ENCODE data around the gene CFAP73.

CFAP73 gene

DNA sequence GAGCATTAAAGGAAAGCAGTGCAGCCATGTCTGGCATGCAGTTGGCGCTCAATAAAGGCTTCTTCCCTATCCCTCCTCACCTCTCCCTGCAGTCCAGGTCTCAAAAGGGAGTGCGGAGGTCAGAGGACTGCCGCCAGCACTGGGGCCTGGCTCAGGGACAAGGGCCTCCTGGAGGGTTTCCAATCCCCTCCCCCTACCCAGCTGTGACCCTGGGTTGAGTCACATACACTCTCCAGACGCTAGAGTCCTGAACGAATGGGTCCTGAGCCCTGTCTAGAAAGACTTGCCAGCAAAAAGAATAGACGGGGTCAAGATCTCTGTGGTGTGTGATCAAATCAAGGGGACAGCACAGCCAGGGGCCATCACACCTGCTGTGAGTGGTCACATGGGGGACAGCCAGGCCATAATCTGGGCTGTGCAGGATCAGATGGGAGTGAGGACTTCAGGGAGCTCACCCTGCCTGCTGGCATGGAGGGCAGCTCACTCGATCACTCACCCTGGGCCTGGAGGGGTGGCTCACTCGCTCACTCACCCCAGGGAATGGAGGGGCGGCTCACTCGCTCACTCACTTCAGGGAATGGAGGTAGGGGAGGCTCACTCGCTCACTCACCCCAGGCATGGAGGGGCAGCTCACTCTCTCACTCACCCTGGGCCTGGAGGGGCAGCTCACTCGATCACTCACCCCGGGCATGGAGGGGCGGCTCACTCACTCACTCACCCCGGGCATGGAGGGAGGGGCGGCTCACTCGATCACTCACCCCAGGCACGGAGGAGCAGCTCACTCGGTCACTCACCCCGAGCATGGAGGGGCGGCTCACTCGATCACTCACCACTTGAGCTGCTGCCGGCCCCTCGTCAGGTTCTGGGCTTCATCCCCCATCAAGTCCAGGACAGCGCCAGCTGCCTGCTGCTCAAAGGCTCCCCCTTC lies 12.8 kb downstream of the CFAP73 start:
- no peak overlapping the region for H3K27ac ChIP-seq (ENCODE audit: low read depth, low read length)
- H3K4me3 ChIP-seq (ENCODE audit: low read depth in 1 of 2, low read length in 2 of 2) = no peak overlapping the region
- peaks cover 45 to 86% of the 10 kb centered on the region in 2 donors for H3K36me3 ChIP-seq (ENCODE audit: control insufficient read depth in 1 of 2, insufficient read depth in 2 of 2, low read length in 2 of 2)
- H3K9ac ChIP-seq (ENCODE audit: low read depth in 1 of 2, low read length in 2 of 2) = no peak overlapping the region
- H3K4me1 ChIP-seq (ENCODE audit: control insufficient read depth in 1 of 2, insufficient read depth in 2 of 2, low read length in 2 of 2) = no peaks in the 10 kb centered on the region
- H3K27me3 ChIP-seq (ENCODE audit: control insufficient read depth in 1 of 2, insufficient read depth in 2 of 2, low read length in 2 of 2) = no peaks in the 10 kb centered on the region
- no peaks in the 10 kb centered on the region for H3K9me3 ChIP-seq (ENCODE audit: control insufficient read depth in 1 of 2, low read length in 2 of 2)

DNA sequence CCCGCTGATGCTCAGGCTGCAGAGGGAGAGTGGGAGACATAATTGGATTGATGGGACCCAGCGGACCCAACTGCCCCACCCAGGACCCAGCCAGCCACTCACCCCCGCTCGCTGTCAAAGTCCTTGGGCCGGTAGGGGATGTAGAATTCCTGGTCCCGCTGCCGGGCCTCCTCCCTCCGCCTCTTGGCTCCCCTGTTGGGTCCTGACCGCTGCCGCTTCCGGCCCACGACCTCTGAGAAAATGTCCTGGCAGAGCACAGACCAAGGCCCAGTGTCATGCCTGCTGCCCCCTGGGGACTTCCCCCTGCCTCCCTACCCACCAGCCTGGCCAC lies 13.5 kb downstream of the CFAP73 start:
- no peaks in the 10 kb centered on the region for H3K27me3 ChIP-seq (ENCODE audit: control insufficient read depth in 1 of 2, insufficient read depth in 2 of 2, low read length in 2 of 2)
- H3K36me3 ChIP-seq (ENCODE audit: control insufficient read depth in 1 of 2, insufficient read depth in 2 of 2, low read length in 2 of 2) = peaks cover 40 to 87% of the 10 kb centered on the region in 2 donors
- H3K9ac ChIP-seq (ENCODE audit: low read depth in 1 of 2, low read length in 2 of 2) = no peak overlapping the region
- H3K27ac ChIP-seq (ENCODE audit: low read depth, low read length) = no peak overlapping the region
- H3K9me3 ChIP-seq (ENCODE audit: control insufficient read depth in 1 of 2, low read length in 2 of 2) = no peaks in the 10 kb centered on the region
- H3K4me1 ChIP-seq (ENCODE audit: control insufficient read depth in 1 of 2, insufficient read depth in 2 of 2, low read length in 2 of 2) = no peaks in the 10 kb centered on the region
- H3K4me3 ChIP-seq (ENCODE audit: low read depth in 1 of 2, low read length in 2 of 2) = no peak overlapping the region

DNA sequence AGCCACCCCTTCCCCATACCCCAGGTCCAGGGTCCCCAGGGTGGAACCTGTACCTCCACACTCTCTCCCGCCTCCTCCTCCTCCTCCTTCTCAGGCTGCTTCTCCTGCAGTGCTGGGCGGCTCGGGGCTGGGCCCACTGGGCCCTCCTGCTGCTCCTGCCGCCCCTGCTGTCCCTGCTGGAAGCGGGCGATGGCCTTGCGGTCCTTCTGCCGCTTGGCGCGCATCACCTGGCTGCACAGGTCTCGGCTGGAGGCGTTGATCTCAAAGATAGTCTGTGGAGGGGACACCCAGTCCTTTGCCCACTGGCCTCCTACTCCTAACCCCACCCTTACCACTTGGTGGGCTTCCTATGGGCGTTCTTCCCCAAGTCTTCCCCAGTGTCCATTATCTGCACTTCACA lies 14.5 kb downstream of the CFAP73 start:
- Histone ChIP-seq H3K9ac (ENCODE audit: low read depth in 1 of 2, low read length in 2 of 2) (no peak overlapping the region), H3K4me3 (ENCODE audit: low read depth in 1 of 2, low read length in 2 of 2) (no peak overlapping the region), H3K36me3 (ENCODE audit: control insufficient read depth in 1 of 2, insufficient read depth in 2 of 2, low read length in 2 of 2) (peaks cover 45 to 88% of the 10 kb centered on the region in 2 donors), H3K27me3 (ENCODE audit: control insufficient read depth in 1 of 2, insufficient read depth in 2 of 2, low read length in 2 of 2) (no peaks in the 10 kb centered on the region), H3K27ac (ENCODE audit: low read depth, low read length) (no peak overlapping the region), H3K9me3 (ENCODE audit: control insufficient read depth in 1 of 2, low read length in 2 of 2) (no peaks in the 10 kb centered on the region), H3K4me1 (ENCODE audit: control insufficient read depth in 1 of 2, insufficient read depth in 2 of 2, low read length in 2 of 2) (no peaks in the 10 kb centered on the region)

DNA sequence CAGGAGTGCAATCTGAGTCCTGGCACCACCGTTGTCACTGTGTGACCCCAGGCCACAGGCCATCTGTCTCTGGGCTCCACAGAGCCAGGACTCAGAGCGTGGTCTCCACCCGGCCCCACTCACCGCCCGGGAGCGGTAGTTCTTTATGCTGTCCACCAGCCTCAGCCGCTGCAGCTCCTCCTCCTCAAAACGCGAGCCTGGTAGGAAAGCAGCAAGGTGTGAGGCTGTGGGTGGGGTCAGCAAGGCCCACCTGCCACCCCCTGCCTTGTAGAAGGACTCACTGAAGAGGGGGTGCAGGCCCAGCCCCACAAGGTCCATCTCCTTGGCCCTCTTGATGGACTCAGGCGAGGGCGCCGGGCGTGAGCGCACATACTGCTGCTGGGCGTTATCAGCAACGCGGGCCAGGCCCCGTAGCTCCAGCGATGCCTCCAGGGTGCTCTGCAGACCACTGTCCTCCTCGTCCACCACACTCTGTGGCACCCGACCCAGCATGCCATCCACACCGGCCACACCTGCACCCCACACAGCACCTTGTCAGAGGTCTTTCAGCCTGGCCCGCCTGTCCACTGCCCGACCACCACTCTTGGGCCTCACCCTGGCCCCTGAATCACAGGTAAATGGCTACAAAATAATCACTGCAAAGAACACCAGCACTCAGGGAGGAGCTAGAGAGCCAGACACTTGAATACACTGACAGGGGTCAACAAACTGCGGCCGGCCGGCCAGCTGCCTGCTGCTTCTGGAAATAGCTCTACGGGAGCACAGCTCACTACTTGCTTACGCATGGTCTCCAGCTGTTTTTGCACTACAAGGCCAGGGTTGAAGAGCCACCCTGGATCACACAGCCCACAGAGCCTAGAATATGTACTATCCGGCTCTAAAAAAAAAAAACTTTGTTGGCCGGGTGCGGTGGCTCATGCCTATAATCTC lies 16.3 kb downstream of the CFAP73 start:
- Histone ChIP-seq H3K4me3 (ENCODE audit: low read depth in 1 of 2, low read length in 2 of 2) (no peak overlapping the region), H3K36me3 (ENCODE audit: control insufficient read depth in 1 of 2, insufficient read depth in 2 of 2, low read length in 2 of 2) (peaks cover 39 to 89% of the 10 kb centered on the region in 2 donors), H3K4me1 (ENCODE audit: control insufficient read depth in 1 of 2, insufficient read depth in 2 of 2, low read length in 2 of 2) (no peaks in the 10 kb centered on the region)

DNA sequence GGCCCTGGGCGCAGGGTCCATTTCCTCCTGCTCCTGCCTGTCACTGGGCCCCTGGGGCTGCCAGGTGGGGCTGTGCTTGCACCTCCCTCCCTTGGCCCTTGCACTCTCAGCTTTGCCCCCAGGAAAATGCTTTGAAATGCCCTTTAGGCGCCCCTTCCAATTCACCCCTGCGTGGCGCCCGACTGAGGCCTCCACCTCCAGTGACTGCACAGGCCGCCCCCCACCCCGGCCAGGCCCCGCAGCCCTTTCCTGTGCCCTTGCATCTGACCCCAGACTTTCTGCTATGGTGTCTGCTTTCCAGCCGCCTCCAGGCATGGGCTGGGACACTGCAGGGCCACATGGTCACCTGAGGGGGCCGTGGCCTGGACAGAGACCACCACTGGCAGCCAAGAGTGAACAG lies 18.3 kb downstream of the CFAP73 start:
- H3K27ac ChIP-seq (ENCODE audit: low read depth, low read length) = no peak overlapping the region
- no peaks in the 10 kb centered on the region for H3K4me1 ChIP-seq (ENCODE audit: control insufficient read depth in 1 of 2, insufficient read depth in 2 of 2, low read length in 2 of 2)
- no peaks in the 10 kb centered on the region for H3K27me3 ChIP-seq (ENCODE audit: control insufficient read depth in 1 of 2, insufficient read depth in 2 of 2, low read length in 2 of 2)
- H3K4me3 ChIP-seq (ENCODE audit: low read depth in 1 of 2, low read length in 2 of 2) = no peak overlapping the region
- H3K9ac ChIP-seq (ENCODE audit: low read depth in 1 of 2, low read length in 2 of 2) = no peak overlapping the region
- peaks cover 47 to 92% of the 10 kb centered on the region in 2 donors for H3K36me3 ChIP-seq (ENCODE audit: control insufficient read depth in 1 of 2, insufficient read depth in 2 of 2, low read length in 2 of 2)
- H3K9me3 ChIP-seq (ENCODE audit: control insufficient read depth in 1 of 2, low read length in 2 of 2) = no peaks in the 10 kb centered on the region

More for the DNA sequence above, 16.3 kb downstream of the CFAP73 start:
- no peak overlapping the region for H3K9ac ChIP-seq (ENCODE audit: low read depth in 1 of 2, low read length in 2 of 2)
- H3K9me3 ChIP-seq (ENCODE audit: control insufficient read depth in 1 of 2, low read length in 2 of 2) = no peaks in the 10 kb centered on the region
- no peak overlapping the region for H3K27ac ChIP-seq (ENCODE audit: low read depth, low read length)
- H3K27me3 ChIP-seq (ENCODE audit: control insufficient read depth in 1 of 2, insufficient read depth in 2 of 2, low read length in 2 of 2) = no peaks in the 10 kb centered on the region

DNA sequence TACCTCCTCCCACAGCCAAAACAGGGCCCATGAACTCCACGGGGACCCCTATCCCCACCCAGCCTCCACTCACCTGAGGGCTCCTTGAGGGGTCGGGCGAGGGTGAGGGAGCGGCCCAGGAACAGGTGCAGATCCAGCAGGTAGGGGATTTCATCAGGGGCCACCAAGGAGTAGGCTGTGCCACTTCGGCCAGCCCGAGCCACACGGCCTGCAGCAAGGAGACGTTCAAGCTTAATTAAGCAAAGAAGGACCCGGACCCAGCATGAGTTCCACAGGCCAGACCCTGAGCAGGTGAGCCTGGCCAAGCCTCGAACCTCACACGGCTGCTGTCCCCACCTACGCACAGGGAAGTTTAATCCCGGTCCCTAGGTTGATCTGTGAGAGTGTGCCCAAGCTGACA lies 20.2 kb downstream of the CFAP73 start:
- H3K36me3 ChIP-seq (ENCODE audit: control insufficient read depth in 1 of 2, insufficient read depth in 2 of 2, low read length in 2 of 2) = peaks cover 52 to 95% of the 10 kb centered on the region in 2 donors

DNA sequence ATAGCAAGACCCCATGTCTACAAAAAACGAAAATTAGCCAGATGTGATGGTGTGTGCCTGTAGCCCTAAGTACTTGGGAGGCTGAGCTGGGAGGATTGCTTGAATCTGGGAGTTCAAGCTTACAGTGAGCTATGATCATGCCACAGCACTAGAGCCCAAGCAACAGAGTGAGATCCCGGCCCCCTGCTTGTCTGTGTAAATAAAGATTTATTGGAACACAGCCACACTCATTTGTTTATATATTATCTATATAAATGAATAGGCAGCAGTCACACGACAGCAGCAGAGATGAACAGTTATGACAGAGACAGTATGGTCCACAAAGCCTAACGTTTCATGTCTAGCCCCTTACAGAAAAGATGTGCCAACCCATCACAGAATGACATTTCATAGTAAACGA lies 20.9 kb downstream of the CFAP73 start:
- Histone ChIP-seq H3K36me3 (ENCODE audit: control insufficient read depth in 1 of 2, insufficient read depth in 2 of 2, low read length in 2 of 2) (peaks cover 47 to 92% of the 10 kb centered on the region in 2 donors), H3K9me3 (ENCODE audit: control insufficient read depth in 1 of 2, low read length in 2 of 2) (no peaks in the 10 kb centered on the region), H3K9ac (ENCODE audit: low read depth in 1 of 2, low read length in 2 of 2) (no peak overlapping the region), H3K4me1 (ENCODE audit: control insufficient read depth in 1 of 2, insufficient read depth in 2 of 2, low read length in 2 of 2) (no peaks in the 10 kb centered on the region), H3K27ac (ENCODE audit: low read depth, low read length) (no peak overlapping the region), H3K27me3 (ENCODE audit: control insufficient read depth in 1 of 2, insufficient read depth in 2 of 2, low read length in 2 of 2) (no peaks in the 10 kb centered on the region), H3K4me3 (ENCODE audit: low read depth in 1 of 2, low read length in 2 of 2) (no peak overlapping the region)

More for the DNA sequence above, 20.2 kb downstream of the CFAP73 start:
- no peaks in the 10 kb centered on the region for H3K4me1 ChIP-seq (ENCODE audit: control insufficient read depth in 1 of 2, insufficient read depth in 2 of 2, low read length in 2 of 2)
- no peaks in the 10 kb centered on the region for H3K9me3 ChIP-seq (ENCODE audit: control insufficient read depth in 1 of 2, low read length in 2 of 2)
- H3K27ac ChIP-seq (ENCODE audit: low read depth, low read length) = no peak overlapping the region
- no peaks in the 10 kb centered on the region for H3K27me3 ChIP-seq (ENCODE audit: control insufficient read depth in 1 of 2, insufficient read depth in 2 of 2, low read length in 2 of 2)
- H3K4me3 ChIP-seq (ENCODE audit: low read depth in 1 of 2, low read length in 2 of 2) = no peak overlapping the region
- H3K9ac ChIP-seq (ENCODE audit: low read depth in 1 of 2, low read length in 2 of 2) = no peak overlapping the region

DNA sequence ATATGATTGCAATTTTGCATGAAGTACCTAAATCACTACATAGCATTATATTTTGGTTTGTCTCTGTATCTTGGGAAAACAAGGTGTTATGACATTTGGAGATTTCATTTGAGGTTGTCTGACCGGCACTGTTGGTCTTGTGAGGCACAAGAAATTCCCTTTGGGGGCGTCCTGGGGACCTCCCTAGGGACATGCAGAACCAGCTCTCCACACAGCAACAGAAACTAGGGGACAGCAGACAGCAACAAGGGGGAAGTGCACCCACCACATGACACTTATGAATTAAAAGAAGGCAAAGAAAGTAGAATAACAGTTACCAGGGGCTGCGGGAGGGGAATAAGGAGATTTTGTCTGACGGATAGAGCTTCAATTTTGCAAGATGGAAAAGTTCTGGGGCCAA lies 21.4 kb downstream of the CFAP73 start:
- Histone ChIP-seq H3K27me3 (ENCODE audit: control insufficient read depth in 1 of 2, insufficient read depth in 2 of 2, low read length in 2 of 2) (no peaks in the 10 kb centered on the region), H3K27ac (ENCODE audit: low read depth, low read length) (no peak overlapping the region), H3K9me3 (ENCODE audit: control insufficient read depth in 1 of 2, low read length in 2 of 2) (no peaks in the 10 kb centered on the region), H3K9ac (ENCODE audit: low read depth in 1 of 2, low read length in 2 of 2) (no peak overlapping the region), H3K36me3 (ENCODE audit: control insufficient read depth in 1 of 2, insufficient read depth in 2 of 2, low read length in 2 of 2) (peaks cover 47 to 87% of the 10 kb centered on the region in 2 donors), H3K4me1 (ENCODE audit: control insufficient read depth in 1 of 2, insufficient read depth in 2 of 2, low read length in 2 of 2) (no peaks in the 10 kb centered on the region), H3K4me3 (ENCODE audit: low read depth in 1 of 2, low read length in 2 of 2) (no peak overlapping the region)

DNA sequence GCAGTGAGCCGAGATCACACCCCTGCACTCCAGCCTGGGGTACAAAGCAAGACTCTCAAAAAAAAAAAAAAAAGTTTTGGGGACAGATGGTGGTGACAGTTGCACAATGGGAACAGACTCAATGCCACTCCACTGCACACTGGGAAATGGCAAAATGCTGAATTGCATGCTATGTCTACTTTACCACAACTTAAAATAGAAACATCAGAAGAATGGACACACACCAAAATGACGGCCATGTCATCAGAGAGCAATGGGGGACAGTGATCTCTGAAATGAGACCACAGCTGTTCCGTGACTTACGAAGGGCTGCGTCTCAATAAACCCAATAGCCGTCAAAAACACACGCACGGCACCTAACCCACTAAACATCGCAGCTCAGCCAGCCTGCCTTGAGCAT lies 22.0 kb downstream of the CFAP73 start:
- Histone ChIP-seq H3K27me3 (ENCODE audit: control insufficient read depth in 1 of 2, insufficient read depth in 2 of 2, low read length in 2 of 2) (no peaks in the 10 kb centered on the region), H3K4me1 (ENCODE audit: control insufficient read depth in 1 of 2, insufficient read depth in 2 of 2, low read length in 2 of 2) (no peaks in the 10 kb centered on the region), H3K9me3 (ENCODE audit: control insufficient read depth in 1 of 2, low read length in 2 of 2) (no peaks in the 10 kb centered on the region), H3K27ac (ENCODE audit: low read depth, low read length) (no peak overlapping the region), H3K4me3 (ENCODE audit: low read depth in 1 of 2, low read length in 2 of 2) (no peak overlapping the region), H3K36me3 (ENCODE audit: control insufficient read depth in 1 of 2, insufficient read depth in 2 of 2, low read length in 2 of 2) (peaks cover 47 to 84% of the 10 kb centered on the region in 2 donors), H3K9ac (ENCODE audit: low read depth in 1 of 2, low read length in 2 of 2) (no peak overlapping the region)

DNA sequence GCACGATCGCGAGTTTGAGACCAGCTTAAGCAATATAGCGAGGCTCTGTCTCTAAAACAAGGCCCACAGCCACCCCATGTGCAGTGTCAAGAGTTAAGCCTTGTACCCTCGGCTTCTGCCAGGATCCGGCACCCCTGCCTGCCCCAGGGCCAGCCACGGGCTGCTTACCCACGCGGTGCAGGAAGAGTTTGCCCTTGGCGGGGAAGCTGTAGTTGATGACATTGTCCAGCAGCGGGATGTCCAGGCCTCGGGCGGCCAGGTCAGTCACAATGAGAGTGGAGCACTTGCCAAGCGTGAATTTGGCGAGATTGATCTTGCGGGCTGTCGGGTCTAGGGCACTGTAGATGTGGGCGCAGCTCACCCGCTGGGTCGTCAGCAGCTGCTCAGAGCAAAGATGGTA lies 22.7 kb downstream of the CFAP73 start:
- H3K9me3 ChIP-seq (ENCODE audit: control insufficient read depth in 1 of 2, low read length in 2 of 2) = no peaks in the 10 kb centered on the region
- H3K4me3 ChIP-seq (ENCODE audit: low read depth in 1 of 2, low read length in 2 of 2) = no peak overlapping the region
- no peak overlapping the region for H3K27ac ChIP-seq (ENCODE audit: low read depth, low read length)
- no peak overlapping the region for H3K9ac ChIP-seq (ENCODE audit: low read depth in 1 of 2, low read length in 2 of 2)
- no peaks in the 10 kb centered on the region for H3K27me3 ChIP-seq (ENCODE audit: control insufficient read depth in 1 of 2, insufficient read depth in 2 of 2, low read length in 2 of 2)
- peaks cover 54 to 84% of the 10 kb centered on the region in 2 donors for H3K36me3 ChIP-seq (ENCODE audit: control insufficient read depth in 1 of 2, insufficient read depth in 2 of 2, low read length in 2 of 2)
- no peaks in the 10 kb centered on the region for H3K4me1 ChIP-seq (ENCODE audit: control insufficient read depth in 1 of 2, insufficient read depth in 2 of 2, low read length in 2 of 2)

Data from duodenal mucosa (tissue), 2 donors.